SKM-1 treated with dmso at 0.1 percent for 144 hours (cell line): ENCODE data around the gene MARVELD2.
"Not testable (repeated sequence)": the region's sequence is repeated elsewhere in the genome, so short reads cannot be mapped to it uniquely, and the experiment has no call there.

Experiments used
- DNase-seq: peaks from one replicate; lab custom pipeline; 2025; ENCODE audit not compliant: unreplicated experiment; lab: John Stamatoyannopoulos, UW

Gene MARVELD2

DNA sequence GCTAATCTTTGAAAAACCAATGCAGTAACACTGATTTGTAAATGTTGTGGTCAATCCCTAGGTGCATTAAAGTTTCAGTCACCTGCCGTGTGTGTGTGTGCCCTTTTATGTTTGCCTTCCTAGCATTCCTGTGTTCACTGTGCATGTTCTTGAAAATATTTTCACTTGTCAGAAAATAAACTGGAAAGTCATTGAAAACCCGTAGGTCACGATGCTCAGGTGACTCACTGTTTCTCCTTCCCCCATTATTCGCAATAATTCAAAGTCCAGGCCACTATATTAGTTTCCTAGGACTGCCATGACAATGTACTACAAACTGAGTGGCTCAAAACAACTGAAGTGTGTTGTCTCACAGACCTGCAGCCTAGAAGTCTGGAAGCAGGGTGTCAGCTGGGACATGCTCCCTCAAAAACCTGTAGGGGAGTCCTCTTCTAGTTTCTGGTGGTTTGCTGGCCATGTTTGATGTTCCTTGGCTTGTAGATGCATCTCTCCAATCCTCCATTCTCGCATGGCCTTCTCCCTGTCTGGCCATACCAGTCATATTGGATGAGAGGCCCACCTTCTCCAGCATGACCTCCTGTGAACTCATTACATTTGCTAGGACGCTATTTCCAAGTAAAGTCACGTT, 29.3 kb downstream of the MARVELD2 start:
- no peak for DNase-seq

DNA sequence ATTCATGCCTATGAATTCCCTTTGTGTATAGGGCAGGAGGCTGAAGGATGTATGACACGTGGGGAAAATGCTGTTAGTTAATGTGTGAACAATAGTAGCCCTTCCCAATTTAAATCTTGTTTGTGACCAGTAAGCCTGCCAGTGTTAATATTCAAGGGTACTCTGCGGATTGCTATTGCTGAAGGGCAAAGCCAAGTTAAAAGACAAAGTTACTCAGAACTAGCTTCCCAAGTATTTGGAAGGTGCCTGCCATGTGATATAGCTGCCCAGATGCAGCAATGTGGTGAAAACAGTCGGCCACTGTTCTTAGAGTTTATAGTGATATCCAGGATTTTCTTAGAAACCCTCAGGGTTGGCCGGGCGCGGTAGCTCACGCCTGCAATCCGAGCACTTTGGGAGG, 34.6 kb downstream of the MARVELD2 start:
- no peak for DNase-seq

GRCh38 chr5:69450116-69450515, 35.2 kb downstream of the MARVELD2 start:
- DNase-seq: no peak

- not testable (repeated sequence) for DNase-seq
These were observed 35.6 kb downstream of the MARVELD2 start for GRCh38 chr5:69450527-69450926.

GRCh38 chr5:69451941-69452647, 37.2 kb downstream of the MARVELD2 start:
- DNase-seq: no peak

DNA sequence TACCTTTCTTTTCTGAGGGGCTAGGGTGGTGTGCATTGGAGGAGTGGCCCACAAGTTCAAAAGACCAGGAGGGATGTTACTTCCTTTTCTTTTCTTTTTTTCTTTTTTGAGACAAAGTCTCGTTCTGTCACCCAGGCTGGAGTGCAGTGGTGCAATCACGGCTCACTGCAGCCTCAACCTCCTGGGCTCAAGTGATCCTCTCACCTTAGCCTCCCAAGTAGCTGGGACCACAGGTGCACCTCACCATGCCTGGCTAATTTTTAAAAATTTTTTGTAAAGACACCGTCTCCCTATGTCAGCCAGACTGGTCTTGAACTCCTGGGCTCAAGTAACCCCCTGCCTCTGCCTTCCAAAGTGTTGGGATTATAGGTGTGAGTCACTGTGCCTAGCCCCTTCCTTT, 38.6 kb downstream of the MARVELD2 start:
- DNase-seq: not testable (repeated sequence)

GRCh38 chr5:69454460-69455249, 39.7 kb downstream of the MARVELD2 start:
- no peak for DNase-seq

GRCh38 chr5:69455428-69455988, 40.6 kb downstream of the MARVELD2 start:
- not testable (repeated sequence) for DNase-seq

DNA sequence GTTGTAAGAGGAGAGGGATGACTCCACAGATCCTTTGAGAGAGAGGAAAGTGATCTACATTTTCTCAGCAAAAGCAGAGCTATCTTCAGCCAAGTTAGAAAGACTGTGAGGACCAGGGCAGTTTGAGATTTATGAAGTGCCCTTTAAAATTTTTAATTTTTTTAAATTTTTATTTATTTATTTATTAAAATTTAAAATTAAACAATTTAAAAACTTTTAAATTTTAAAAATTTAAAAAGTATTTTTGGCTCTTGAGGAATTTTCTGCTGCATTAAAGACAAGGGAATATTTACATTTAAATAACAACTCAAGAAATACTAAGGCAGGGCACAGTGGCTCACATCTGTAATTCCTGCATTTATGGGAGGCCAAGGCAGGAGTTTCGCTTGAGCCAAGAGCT, 47.3 kb downstream of the MARVELD2 start:
- DNase-seq: no peak

- DNase-seq: not testable (repeated sequence)
These were observed 51.5 kb downstream of the MARVELD2 start for GRCh38 chr5:69466375-69466774.

- DNase-seq: no peak
These were observed 52.7 kb downstream of the MARVELD2 start for GRCh38 chr5:69467442-69468225.

DNA sequence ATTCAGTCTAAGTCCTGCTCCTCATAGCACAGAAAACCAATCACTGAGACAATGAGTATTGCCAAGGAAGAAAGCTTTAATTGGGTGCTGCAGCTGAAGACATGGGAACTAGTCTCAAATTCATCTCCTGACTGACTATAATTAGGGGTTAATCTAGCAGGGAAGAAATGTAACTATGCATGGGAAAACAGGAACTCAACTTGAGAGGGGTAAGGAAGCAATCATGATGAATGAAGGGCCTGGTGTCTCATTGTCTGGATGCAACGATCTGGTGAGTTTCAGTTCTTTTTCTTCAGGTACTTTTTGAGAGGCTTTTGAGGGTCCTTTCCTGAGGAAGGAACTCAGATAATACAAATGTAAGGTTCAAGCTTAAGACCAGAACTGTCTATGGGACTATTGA, 53.7 kb downstream of the MARVELD2 start:
- no peak for DNase-seq

GRCh38 chr5:69471516-69471915, 56.6 kb downstream of the MARVELD2 start:
- not testable (repeated sequence) for DNase-seq

- DNase-seq: not testable (repeated sequence)
These were observed 57.7 kb downstream of the MARVELD2 start for GRCh38 chr5:69472535-69473143.

DNA sequence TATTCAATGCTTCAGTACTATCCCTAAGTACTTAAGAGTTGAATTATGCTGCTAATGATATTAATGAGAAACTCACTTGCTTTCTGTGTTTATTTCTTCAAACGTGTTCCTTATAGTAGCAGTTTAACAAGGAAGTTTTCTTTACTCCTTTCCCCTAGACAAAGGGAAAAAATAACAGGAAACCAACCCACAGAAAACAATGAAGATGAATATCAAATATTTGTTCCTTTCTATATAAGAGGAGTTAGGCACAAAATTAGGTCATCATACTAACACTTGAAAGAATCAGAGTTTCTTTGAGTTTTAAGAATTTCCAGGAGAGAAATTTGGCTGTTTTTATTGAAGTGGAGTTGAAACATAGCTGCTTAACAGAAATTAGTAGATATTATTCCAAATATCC, 62.3 kb downstream of the MARVELD2 start:
- no peak for DNase-seq

- not testable (repeated sequence) for DNase-seq
These were observed 63.4 kb downstream of the MARVELD2 start for GRCh38 chr5:69478296-69478695.

- peak; percentile 71 for DNase-seq
These were observed 70.0 kb downstream of the MARVELD2 start for GRCh38 chr5:69484891-69485290.

GRCh38 chr5:69485471-69485870, 70.6 kb downstream of the MARVELD2 start:
- DNase-seq: no peak

DNA sequence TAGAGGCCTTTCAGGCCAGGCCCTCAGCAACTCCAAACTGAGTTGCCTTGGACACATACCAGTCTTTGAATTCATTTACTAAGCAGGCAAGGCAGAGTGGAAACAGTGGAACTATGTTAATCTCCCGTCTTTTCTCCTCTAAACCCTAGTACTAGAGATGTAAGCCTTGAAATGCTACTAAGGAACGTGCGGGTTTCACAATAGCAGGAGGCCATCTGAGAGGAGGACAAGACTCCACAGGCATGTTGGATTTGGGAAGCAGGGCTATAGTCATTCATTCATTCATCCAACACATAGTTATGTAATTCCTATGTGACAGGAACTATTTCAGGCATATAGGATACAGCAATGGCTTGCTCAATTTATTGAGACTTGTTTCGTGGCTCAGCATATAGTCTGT, 74.3 kb downstream of the MARVELD2 start:
- DNase-seq: no peak

DNA sequence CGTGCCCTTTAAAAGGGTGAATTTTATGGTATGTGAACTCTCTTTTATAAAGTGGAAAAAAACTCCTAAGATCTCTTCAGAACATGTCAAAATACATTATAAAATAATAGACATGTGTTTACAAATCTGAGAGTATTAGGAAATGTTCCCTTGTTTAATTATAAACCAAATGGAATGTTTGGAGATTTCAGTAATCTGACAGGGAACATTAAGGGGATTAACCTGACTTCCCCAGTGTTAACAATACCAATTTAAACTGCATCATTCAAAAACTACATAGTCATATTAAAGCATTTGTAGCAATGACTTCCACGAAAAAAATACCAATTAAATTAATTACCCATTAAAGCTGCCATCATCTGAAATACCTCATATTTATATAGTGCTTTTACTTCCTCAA, 76.1 kb downstream of the MARVELD2 start:
- no peak for DNase-seq
